OCI-LY1 (cell line): ENCODE data around the gene ATG9A.

ENCODE experiments used
- H2AFZ ChIP-seq: fragments of 200-600 bp; sonication (generic), shearing (Covaris generic); 2 replicates; pipeline ENCODE4 v1.6.0; 2014; ENCODE audit warnings: antibody characterized with exemption, mild to moderate bottlenecking, low read length
- H3F3A ChIP-seq: fragments of 200-600 bp; sonication (generic), shearing (Covaris generic); 2 replicates; pipeline ENCODE4 v1.6.0; 2014; ENCODE audit warnings: mild to moderate bottlenecking, antibody characterized with exemption, low read length, moderate library complexity; ENCODE audit not compliant: insufficient read depth
- H3K27ac ChIP-seq: fragments of 200-600 bp; sonication (generic); 2 replicates; pipeline ENCODE4 v1.5.1; 2014; ENCODE audit warnings: low read length, mixed run types, mild to moderate bottlenecking, low read depth; ENCODE audit not compliant: poor library complexity, severe bottlenecking
- H3K27me3 ChIP-seq: fragments of 200-600 bp; sonication (generic); 2 replicates; pipeline ENCODE4 v1.6.0; 2014; ENCODE audit warnings: antibody characterized with exemption, mild to moderate bottlenecking, low read length, moderate library complexity; ENCODE audit not compliant: insufficient read depth
- H3K36me3 ChIP-seq: fragments of 200-600 bp; sonication (generic); 2 replicates; pipeline ENCODE4 v1.6.1; 2014; ENCODE audit warnings: mild to moderate bottlenecking, antibody characterized with exemption, low read length, moderate library complexity, mixed read lengths; ENCODE audit not compliant: insufficient read depth
- H3K4me1 ChIP-seq: fragments of 200-600 bp; sonication (generic); 2 replicates; pipeline ENCODE4 v1.5.1; 2014; ENCODE audit warnings: mild to moderate bottlenecking, low read length, moderate library complexity; ENCODE audit not compliant: insufficient read depth, severe bottlenecking
- H3K4me2 ChIP-seq: fragments of 200-600 bp; sonication (generic), shearing (Covaris generic); 2 replicates; pipeline ENCODE4 v1.6.1; 2014; ENCODE audit warnings: low read length
- H3K4me3 ChIP-seq: fragments of 200-600 bp; sonication (generic); 2 replicates; pipeline ENCODE4 v1.5.1; 2014; ENCODE audit warnings: low read length, low read depth, mild to moderate bottlenecking, mixed read lengths; ENCODE audit not compliant: poor library complexity, severe bottlenecking
- H3K79me2 ChIP-seq: fragments of 200-600 bp; shearing (Covaris generic); 2 replicates; pipeline ENCODE4 v1.6.1; 2016; ENCODE audit warnings: mixed run types, low read length, mixed read lengths; ENCODE audit not compliant: insufficient read depth
- H3K9ac ChIP-seq: fragments of 200-600 bp; sonication (generic), shearing (Covaris generic); 2 replicates; pipeline ENCODE4 v1.6.1; 2014; ENCODE audit warnings: mild to moderate bottlenecking, low read length, mixed read lengths
- H3K9me2 ChIP-seq: fragments of 200-600 bp; sonication (generic), shearing (Covaris generic); 2 replicates; pipeline ENCODE4 v1.6.1; 2014; ENCODE audit warnings: low read depth, mild to moderate bottlenecking, low read length, mixed read lengths
- H3K9me3 ChIP-seq: fragments of 200-600 bp; shearing (Covaris generic); 2 replicates; pipeline ENCODE4 v1.6.1; 2014; ENCODE audit warnings: low read length, mixed read lengths
- H4K20me1 ChIP-seq: fragments of 200-600 bp; sonication (generic), shearing (Covaris generic); 2 replicates; pipeline ENCODE4 v1.6.0; 2016; ENCODE audit warnings: mild to moderate bottlenecking, low read length; ENCODE audit not compliant: insufficient read depth
- CTCF ChIP-seq: fragments of 200-600 bp; sonication (generic), shearing (Covaris generic); IDR thresholded peaks from 2 replicates; pipeline ENCODE4 v1.5.1; 2017; ENCODE audit warnings: mild to moderate bottlenecking, antibody characterized with exemption, low read length, moderate library complexity, mixed read lengths
- EZH2 ChIP-seq: fragments of 200-600 bp; sonication (generic), shearing (Covaris generic); IDR thresholded peaks from 2 replicates; pipeline ENCODE4 v1.8.0; 2017; ENCODE audit warnings: borderline replicate concordance, mixed run types, mild to moderate bottlenecking, antibody characterized with exemption, low read length, moderate library complexity, mixed read lengths

The ATG9A gene

GRCh38 chr2:219174801-219175200, 54.6 kb downstream of the ATG9A start:
- H3K36me3 ChIP-seq: peaks cover 27% of the 10 kb centered on the region; the same call in 1 of the 2 replicates
- TF ChIP-seq CTCF (no peak), EZH2 (no peak)
- H3K4me1 ChIP-seq: peaks cover 23% of the 10 kb centered on the region
- H3K79me2 ChIP-seq: peaks cover 8% of the 10 kb centered on the region; the same call in 1 of the 2 replicates
- H3K4me2 ChIP-seq: no peak overlapping the region
- no peaks in the 10 kb centered on the region for H3K9me2 ChIP-seq
- H3K27me3 ChIP-seq: no peaks in the 10 kb centered on the region
- no peaks in the 10 kb centered on the region for H3K9me3 ChIP-seq
- no peak overlapping the region for H2AFZ ChIP-seq
- H3F3A ChIP-seq: no peaks in the 10 kb centered on the region; the same call in 1 of the 2 replicates
- H4K20me1 ChIP-seq: no peaks in the 10 kb centered on the region
- no peak overlapping the region for H3K4me3 ChIP-seq
- H3K27ac ChIP-seq: no peak overlapping the region
- no peak overlapping the region for H3K9ac ChIP-seq

GRCh38 chr2:219174146-219174545, 55.3 kb downstream of the ATG9A start:
- H3F3A ChIP-seq: no peaks in the 10 kb centered on the region; the same call in 1 of the 2 replicates
- H3K9me3 ChIP-seq: no peaks in the 10 kb centered on the region
- no peaks in the 10 kb centered on the region for H4K20me1 ChIP-seq
- no peaks in the 10 kb centered on the region for H3K27me3 ChIP-seq
- H3K9me2 ChIP-seq: no peaks in the 10 kb centered on the region
- no peak overlapping the region for H3K4me2 ChIP-seq
- H3K9ac ChIP-seq: no peak overlapping the region
- no peak overlapping the region for H3K4me3 ChIP-seq
- H3K27ac ChIP-seq: no peak overlapping the region
- peaks cover 24% of the 10 kb centered on the region; the same call in 1 of the 2 replicates for H3K36me3 ChIP-seq
- no peak overlapping the region for H2AFZ ChIP-seq
- TF ChIP-seq EZH2 (no peak), CTCF (no peak)
- peaks cover 16% of the 10 kb centered on the region for H3K4me1 ChIP-seq
- H3K79me2 ChIP-seq: peaks cover 6% of the 10 kb centered on the region; the same call in 1 of the 2 replicates

GRCh38 chr2:219173176-219173575, 56.3 kb downstream of the ATG9A start:
- Histone ChIP-seq H4K20me1 (no peaks in the 10 kb centered on the region), H3K4me1 (peaks cover 10% of the 10 kb centered on the region), H3K36me3 (peaks cover 24% of the 10 kb centered on the region; the same call in 1 of the 2 replicates), H3K79me2 (no peaks in the 10 kb centered on the region), H2AFZ (no peak overlapping the region), H3F3A (no peaks in the 10 kb centered on the region; the same call in 1 of the 2 replicates), H3K9me3 (no peaks in the 10 kb centered on the region), H3K4me3 (no peak overlapping the region), H3K9ac (no peak overlapping the region), H3K27ac (no peak overlapping the region), H3K9me2 (no peaks in the 10 kb centered on the region), H3K27me3 (no peaks in the 10 kb centered on the region), H3K4me2 (no peak overlapping the region)
- no peak for TF ChIP-seq EZH2
- TF ChIP-seq CTCF: no peak
